Testis (tissue), 2 donors: Measurements from ENCODE around the gene SLC30A9.

Experiments used
- CTCF ChIP-seq, 3 experiments: fragments of 450-650 bp in 2 of 3; fragments of 200-600 bp in 1 of 3; sonication (generic) in 1 of 3; IDR thresholded peaks; one replicate each; pipeline ENCODE4 v1.5.1; 2016 to 2019; ENCODE audit warnings: antibody characterized with exemption in 3 of 3, mild to moderate bottlenecking in 2 of 3, moderate library complexity in 1 of 3
- POLR2A ChIP-seq: fragments of 450-650 bp; IDR thresholded peaks from one replicate; pipeline ENCODE4 v1.6.1; 2017; ENCODE audit warnings: antibody characterized with exemption, mild to moderate bottlenecking, moderate library complexity

- TF ChIP-seq POLR2A (no peak), CTCF (IDR thresholded peaks at IDR 0.05) (no peak)
Measured at GRCh38 chr4:42119886-42120285, 129.6 kb downstream of the SLC30A9 start.
